Measurements from ENCODE around the gene CNTN5.
"Not testable (repeated sequence)": the region's sequence is repeated elsewhere in the genome, so short reads cannot be mapped to it uniquely, and the experiment has no call there.

CNTN5 gene

GRCh38 chr11:99708928-99709672 is 688.4 kb downstream of the CNTN5 start:
- DNase-seq (ENCODE audit: low read depth in 1 of 2, low spot score in 1 of 2), result no peak

DNA sequence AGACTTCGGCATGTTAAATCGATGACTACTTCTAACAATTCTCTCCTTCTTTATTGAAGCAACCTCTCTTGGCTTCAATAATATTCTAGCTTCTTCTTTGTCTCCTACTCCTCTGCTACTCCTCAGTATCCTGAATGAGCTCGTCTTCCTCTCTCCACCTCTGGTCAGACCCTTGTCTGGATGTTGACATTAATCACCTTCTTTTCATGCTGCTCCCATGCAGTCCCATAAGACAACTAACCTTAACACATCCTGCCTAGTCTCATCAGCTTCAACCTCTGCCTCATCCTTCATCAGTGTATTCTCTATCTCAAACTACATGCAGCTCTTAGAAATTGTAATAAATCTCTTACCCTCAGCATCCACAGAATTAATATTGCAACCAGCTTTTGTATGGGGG is 695.6 kb downstream of the CNTN5 start:
- no peak for DNase-seq (ENCODE audit: low read depth in 1 of 2, low spot score in 1 of 2)

GRCh38 chr11:99718291-99718690 is 697.5 kb downstream of the CNTN5 start:
- no peak for DNase-seq (ENCODE audit: low read depth in 1 of 2, low spot score in 1 of 2)

DNA sequence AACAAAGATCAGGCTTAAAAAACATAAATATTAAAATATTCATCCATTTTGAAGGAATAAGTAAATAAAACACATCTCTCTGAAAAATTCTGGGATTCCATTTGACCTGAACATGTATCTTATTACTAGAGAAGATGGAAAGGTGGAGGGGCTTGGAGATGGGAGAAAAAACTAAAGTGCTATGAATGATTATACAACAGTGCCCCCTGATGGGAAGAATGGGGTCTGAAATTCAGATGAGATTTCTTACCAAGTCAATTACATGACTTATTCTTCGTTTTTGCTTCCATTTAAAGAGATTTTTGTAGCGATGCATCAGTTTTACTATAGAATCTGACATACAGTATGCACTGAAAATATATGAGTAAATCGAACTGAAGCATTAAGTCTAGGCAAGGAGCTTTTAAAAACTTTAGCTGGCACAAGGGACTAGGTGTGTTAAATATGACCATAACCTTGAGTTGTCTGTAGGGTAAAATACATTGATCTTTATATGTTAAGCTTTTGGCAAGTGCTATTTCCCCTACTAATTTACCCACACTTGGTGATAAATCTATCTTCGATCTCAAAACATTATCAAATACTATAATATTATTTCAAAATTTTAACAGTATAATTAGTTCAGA is 718.8 kb downstream of the CNTN5 start:
- DNase-seq (ENCODE audit: low read depth in 1 of 2, low spot score in 1 of 2), result no peak

DNA sequence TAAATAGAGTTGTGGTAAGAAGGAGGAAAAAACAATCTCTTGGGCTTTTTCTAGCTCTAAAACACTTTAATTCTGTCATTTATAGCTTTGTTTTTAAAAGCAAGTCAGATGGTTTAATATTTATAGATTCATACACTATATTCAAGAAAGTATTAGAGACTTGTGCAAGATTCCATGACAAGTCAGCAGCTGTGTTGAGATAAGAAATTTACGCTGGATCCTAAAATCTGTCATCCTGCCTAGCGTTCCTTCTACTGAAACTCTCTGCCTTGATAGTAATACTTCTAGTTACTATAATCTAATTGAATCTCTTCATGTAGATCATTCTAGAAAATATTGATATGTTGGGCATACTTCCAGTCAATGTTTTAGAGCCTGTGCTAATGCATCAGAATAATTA is 721.8 kb downstream of the CNTN5 start:
- DNase-seq (ENCODE audit: low read depth in 1 of 2, low spot score in 1 of 2), result no peak

DNA sequence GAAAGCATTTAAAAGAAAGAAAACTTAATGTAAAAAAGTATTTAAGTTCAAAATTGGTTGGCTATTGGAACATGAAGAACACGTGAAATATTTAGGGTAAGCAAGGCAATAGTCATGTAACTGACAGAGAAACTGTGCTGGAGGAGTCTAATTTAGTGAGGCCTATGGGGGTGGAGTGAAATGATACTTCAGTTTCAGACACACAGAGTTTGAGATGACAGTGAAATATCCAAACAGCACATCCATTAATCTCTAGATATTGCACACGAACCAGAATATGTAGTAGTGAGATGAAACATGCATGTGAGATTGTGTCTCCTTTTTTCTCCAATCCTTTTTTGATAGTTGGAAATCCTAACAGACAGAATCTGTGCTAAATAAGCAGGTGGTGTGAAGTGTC is 739.0 kb downstream of the CNTN5 start:
- no peak for DNase-seq (ENCODE audit: low read depth in 1 of 2, low spot score in 1 of 2)

GRCh38 chr11:99766811-99767210 is 746.1 kb downstream of the CNTN5 start:
- DNase-seq (ENCODE audit: low read depth in 1 of 2, low spot score in 1 of 2), result no peak

GRCh38 chr11:99773646-99774045 is 752.9 kb downstream of the CNTN5 start:
- no peak for DNase-seq (ENCODE audit: low read depth in 1 of 2, low spot score in 1 of 2)

DNA sequence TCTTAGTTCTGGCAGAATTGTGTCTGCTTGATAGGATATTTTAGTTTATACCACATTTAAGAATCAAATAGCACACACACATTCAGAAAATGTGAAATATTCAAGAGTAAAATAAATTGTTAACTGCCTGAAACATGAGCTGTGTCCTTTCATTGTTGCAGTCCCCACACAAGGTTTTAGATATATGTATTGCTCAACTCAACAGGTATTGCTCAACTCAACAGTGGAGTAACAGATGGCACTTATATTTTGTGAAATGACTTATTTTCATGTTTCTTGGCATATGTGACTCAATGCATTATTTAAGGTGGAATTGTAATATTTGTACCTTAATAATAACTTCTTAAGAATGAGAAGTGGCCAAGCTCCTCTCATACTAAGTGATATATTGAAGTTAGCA is 760.3 kb downstream of the CNTN5 start:
- DNase-seq (ENCODE audit: low read depth in 1 of 2, low spot score in 1 of 2), result no peak

DNA sequence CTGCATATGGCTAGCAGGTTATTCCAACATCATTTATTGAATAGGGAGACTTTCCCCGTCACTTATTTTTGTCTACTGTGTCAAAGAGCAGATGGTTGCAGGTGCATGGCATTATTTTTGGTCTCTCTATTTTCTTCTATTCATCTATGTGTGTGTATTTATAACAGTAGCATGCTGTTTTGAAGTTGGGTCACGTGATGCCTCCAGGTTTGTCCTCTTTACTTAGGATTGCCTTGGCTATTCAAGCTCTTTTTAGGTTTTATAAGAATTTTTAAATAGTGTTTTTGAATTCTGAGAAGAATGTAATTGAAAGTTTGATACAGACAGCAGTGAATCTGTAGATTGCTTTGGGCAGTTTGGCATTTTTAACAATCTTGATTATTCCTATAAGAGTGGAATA is 770.6 kb downstream of the CNTN5 start:
- DNase-seq (ENCODE audit: low read depth in 1 of 2, low spot score in 1 of 2), result no peak

DNA sequence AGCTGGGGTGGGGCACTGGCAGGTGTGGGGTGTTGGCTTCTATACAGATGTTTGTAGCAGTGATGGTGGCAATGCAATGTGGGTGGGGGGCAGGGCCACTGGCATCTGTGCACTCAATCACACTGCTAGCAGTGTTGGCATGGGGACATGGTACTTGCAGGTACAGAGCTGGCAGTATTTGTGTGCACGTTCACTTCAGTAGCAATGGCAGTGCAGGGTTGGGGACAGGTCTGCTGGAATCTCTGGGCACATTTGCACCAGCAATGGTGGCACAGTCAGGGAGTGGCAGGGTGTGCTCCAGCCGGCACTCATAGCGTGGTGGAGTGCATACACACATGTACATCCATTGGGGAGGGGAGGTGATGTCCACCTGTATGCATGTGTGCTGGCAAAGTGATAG is 775.2 kb downstream of the CNTN5 start:
- DNase-seq (ENCODE audit: low read depth in 1 of 2, low spot score in 1 of 2), result no peak

DNA sequence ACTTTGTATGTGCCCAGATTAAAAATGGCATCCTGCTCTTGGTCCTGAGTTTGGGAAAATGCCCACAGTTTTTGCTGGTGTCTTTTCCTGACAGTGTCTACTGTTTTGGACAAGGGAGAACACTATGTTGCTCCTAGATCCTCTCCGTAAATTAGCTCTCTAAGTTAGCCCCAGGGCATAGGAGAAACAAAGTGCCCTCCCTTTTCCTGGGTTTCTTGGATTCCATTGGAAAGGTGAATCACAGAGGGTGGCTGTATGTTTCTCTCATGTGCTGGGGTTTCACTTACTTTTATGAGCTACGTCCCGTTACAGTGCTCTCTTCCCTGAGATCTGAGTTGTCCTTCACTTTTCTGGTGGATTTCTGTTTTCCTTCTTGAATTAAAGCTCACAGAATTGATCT is 782.8 kb downstream of the CNTN5 start:
- DNase-seq (ENCODE audit: low read depth in 1 of 2, low spot score in 1 of 2), result no peak

GRCh38 chr11:99812516-99812915 is 791.8 kb downstream of the CNTN5 start:
- DNase-seq (ENCODE audit: low read depth in 1 of 2, low spot score in 1 of 2), result no peak

GRCh38 chr11:99814021-99814420 is 793.3 kb downstream of the CNTN5 start:
- no peak for DNase-seq (ENCODE audit: low read depth in 1 of 2, low spot score in 1 of 2)

DNA sequence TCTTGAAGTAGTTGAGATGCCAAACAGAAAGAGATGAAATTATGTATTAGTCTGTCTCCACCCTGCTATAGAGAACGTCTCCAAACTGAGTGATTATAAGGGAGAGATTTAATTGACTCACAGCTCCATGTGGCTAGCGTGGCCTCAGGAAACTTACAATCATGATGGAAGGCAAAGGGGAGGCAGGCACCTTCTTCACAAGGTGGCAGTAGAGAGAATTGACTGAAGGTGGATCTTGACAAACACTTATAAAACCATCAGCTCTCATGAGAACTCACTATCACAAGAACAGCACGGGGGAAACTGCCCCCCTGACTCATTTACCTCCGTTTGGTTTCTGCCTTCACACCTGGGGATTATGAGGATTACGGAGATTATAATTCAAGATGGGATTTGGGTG is 794.0 kb downstream of the CNTN5 start:
- DNase-seq (ENCODE audit: low read depth in 1 of 2, low spot score in 1 of 2), result no peak

GRCh38 chr11:99818991-99819390 is 798.2 kb downstream of the CNTN5 start:
- no peak for DNase-seq (ENCODE audit: low read depth in 1 of 2, low spot score in 1 of 2)

DNA sequence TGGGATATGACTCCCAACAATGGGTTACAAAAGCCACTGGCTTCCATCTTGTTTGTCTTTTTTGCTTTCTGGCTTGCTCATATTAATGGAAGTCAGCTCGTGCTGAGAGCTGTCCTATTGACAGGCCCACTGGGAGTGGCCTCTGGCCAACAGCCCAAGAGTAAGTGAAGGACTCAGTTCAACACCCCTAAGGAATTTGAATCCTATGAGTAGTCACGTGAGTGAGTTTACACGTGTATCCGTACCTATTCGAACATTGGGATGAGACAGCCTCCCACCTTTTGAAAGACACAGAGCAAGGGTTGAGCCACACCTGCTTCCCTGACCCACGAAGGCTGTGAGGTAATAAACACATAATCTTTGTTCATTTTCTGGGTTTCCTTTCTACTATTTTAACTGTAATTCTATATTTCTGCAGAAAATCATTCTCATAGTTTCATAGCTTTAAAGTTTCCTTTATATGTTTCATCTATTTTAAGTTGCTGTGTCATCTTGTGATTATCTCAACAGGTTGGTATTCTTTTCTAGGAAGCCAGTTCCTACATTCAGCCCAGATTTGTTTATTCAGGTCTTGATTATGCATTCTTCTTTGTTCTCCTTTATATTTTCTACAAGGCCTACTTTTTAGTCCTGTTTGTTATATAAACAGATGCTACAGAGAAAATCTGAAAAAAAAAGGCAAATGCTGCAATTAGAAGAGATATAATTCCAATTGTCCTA is 802.3 kb downstream of the CNTN5 start:
- DNase-seq (ENCODE audit: low read depth in 1 of 2, low spot score in 1 of 2), result no peak

GRCh38 chr11:99836739-99837138 is 816.0 kb downstream of the CNTN5 start:
- DNase-seq (ENCODE audit: low read depth in 1 of 2, low spot score in 1 of 2), result not testable (repeated sequence)

DNA sequence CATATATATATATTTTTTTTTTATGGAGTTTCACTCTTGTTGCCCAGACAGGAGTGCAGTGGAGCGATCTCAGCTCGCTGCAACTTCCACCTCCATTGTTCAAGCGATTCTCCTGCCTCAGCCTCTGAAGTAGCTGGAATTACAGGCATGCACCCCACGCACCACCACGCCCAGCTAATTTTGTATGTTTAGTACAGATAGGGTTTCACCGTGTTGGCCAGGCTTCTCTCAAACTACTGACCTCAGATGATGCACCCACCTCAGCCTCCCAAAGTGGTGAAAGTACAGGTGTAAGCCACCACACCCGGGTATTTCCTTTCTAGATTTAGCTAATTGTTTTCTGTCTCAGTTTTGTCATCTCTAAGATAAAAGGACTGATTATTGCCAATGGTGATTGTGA is 821.1 kb downstream of the CNTN5 start:
- DNase-seq (ENCODE audit: low read depth in 1 of 2, low spot score in 1 of 2), result no peak

DNA sequence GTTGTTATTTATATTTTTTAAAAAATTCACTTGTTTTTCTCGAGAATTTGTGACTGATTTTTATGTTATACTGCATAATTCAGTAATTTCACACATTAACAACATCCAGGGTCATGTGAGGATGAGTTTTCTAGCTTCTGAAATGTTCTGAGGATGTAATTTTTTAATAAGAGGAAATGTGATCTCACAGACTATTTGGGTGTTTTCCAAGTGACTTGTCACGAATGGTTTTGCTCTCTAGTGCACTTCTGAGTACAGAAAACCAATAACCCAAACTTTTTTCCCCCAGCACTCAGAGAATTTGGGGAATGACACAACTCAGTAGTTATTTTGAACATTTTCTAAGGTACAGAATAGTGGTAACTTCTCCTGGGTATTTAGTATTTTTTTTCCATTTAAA is 845.2 kb downstream of the CNTN5 start:
- DNase-seq (ENCODE audit: low read depth in 1 of 2, low spot score in 1 of 2), result no peak

GRCh38 chr11:99881610-99882009 is 860.9 kb downstream of the CNTN5 start:
- DNase-seq (ENCODE audit: low read depth in 1 of 2, low spot score in 1 of 2), result no peak

- no peak for DNase-seq (ENCODE audit: low read depth in 1 of 2, low spot score in 1 of 2)
Observed at GRCh38 chr11:99884750-99885149, 864.0 kb downstream of the CNTN5 start.

All from activated CD4-positive, alpha-beta T cell treated with anti-CD3 and anti-CD28 coated beads, Interleukin-2, amount 50 U/mL, for 24 hours (primary cell).